HG03558 (cell line): ENCODE data around the gene ROCK2.

ENCODE experiments used
- ATAC-seq: cut with Tn5 transposase; IDR thresholded peaks from one replicate; pipeline ENCODE4 v1.9.1; 2021; ENCODE audit warnings: moderate number of reproducible peaks; ENCODE audit not compliant: unreplicated experiment; ENCODE audit errors: extremely low read depth

The ROCK2 gene

GRCh38 chr2:11133936-11134320 is 210.5 kb downstream of the ROCK2 start:
- no peak for ATAC-seq

GRCh38 chr2:11133238-11133935 is 211.0 kb downstream of the ROCK2 start:
- no peak for ATAC-seq

GRCh38 chr2:11132036-11132671 is 212.3 kb downstream of the ROCK2 start:
- no peak for ATAC-seq

GRCh38 chr2:11131166-11131920 is 213.1 kb downstream of the ROCK2 start:
- ATAC-seq: no peak
